KOPT-K1 (cell line): Measurements from ENCODE around the gene AADACL3.

Source experiments
- H3K27ac ChIP-seq: fragments of 200-600 bp; sonication (generic); 2 replicates; pipeline ENCODE4 v1.5.1; 2016; ENCODE audit warnings: antibody characterized with exemption, mild to moderate bottlenecking, low read depth, low read length; ENCODE audit not compliant: poor library complexity, severe bottlenecking
- H3K36me3 ChIP-seq: fragments of 200-600 bp; sonication (generic); 2 replicates; pipeline ENCODE4 v1.5.1; 2017; ENCODE audit warnings: antibody characterized with exemption, mild to moderate bottlenecking, low read length, moderate library complexity; ENCODE audit not compliant: insufficient read depth
- H3K9me3 ChIP-seq: fragments of 200-600 bp; sonication (generic); 2 replicates; pipeline ENCODE4 v1.5.1; 2017; ENCODE audit warnings: antibody characterized with exemption, low read length, mild to moderate bottlenecking; ENCODE audit not compliant: insufficient read depth, poor library complexity, severe bottlenecking

Gene AADACL3

DNA sequence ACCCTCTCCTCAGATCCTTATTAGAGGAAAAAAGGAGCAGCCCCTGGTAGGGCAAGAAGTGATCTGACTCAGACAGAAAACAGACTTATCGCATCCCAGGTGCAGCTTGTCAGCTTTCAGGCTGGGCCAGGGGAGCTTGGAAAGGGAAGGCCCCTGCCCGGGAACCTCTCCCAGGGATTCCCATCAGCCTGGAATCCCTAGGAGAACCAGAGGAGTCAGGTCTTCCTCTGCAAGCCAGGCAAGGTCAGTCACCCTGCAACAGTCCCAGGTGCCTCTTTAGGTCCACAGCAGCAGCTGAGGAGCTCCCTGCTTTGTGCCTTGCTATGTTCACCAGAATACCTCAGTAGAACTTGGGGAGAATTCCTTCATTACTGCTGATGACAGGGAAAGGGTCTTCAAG, 54.7 kb downstream of the AADACL3 start:
- Histone ChIP-seq H3K9me3 (no peaks in the 10 kb centered on the region), H3K27ac (no peak overlapping the region), H3K36me3 (no peaks in the 10 kb centered on the region)

DNA sequence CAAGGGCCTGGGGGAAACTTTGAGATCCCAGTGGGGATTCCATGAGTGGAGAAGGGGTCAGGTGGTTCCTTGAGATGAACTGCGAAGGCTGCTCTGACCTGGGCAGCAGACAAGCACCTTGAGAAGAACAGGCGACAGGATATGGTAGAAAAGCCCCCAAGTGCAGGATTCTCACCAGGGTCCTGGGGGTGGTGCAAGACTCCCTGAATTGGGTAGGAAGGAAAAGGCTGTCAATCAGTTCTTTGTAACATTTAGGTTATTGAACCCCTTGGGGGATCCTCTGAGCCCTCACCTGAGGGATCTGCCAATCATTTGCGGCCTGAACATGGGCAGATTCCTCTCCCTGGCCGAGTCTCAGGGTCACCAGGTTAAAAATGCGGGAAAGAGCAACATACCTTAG, 55.3 kb downstream of the AADACL3 start:
- no peaks in the 10 kb centered on the region for H3K9me3 ChIP-seq
- no peak overlapping the region for H3K27ac ChIP-seq
- no peaks in the 10 kb centered on the region for H3K36me3 ChIP-seq

DNA sequence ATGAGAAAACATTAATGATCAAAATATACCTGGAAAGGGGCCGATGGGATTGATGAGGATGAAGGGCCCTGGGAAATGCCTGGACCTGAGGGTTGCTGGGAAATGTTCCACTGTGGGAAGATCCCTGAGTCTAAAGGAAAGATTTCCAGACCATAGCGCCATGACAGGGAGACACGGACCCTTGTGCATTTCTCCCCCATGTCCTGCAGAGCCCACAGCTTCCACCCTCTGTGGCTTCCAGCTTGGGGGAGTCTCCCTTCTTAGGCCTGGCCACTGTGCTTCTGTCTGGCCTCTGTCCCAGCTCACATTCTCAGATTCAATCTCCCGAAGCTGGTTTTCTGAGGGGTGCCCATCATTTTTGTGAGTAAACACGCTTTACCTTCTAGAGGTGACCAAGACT, 56.6 kb downstream of the AADACL3 start:
- Histone ChIP-seq H3K36me3 (no peaks in the 10 kb centered on the region), H3K9me3 (no peaks in the 10 kb centered on the region), H3K27ac (no peak overlapping the region)

DNA sequence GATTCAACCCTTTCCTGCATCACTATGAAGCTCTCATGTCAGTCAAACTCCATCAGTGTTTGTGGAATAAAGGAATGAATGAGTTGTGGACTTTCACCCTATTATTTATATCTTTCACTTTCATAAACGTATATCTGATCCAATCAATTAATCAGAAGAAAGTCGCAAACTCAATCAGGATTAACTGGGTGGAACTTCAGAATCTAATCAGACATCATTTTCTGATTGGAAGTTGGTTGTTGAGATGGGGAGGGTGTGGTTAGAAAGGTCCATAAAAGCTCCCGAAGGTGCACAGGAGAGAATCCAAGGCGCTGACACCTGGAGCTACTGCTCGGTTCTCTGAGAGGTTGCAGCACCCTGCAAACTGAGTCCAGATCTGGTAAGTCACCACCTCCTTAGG, 57.5 kb downstream of the AADACL3 start, which contains the start of gene PRAMEF12:
PRAMEF12 (plus strand) TSS at position 301 of the 400 bp plus-strand sequence. CDS start 1,130 bp downstream, outside the sequence.
- Histone ChIP-seq H3K9me3 (no peaks in the 10 kb centered on the region), H3K36me3 (no peaks in the 10 kb centered on the region), H3K27ac (no peak within 1 kb of the TSS)

DNA sequence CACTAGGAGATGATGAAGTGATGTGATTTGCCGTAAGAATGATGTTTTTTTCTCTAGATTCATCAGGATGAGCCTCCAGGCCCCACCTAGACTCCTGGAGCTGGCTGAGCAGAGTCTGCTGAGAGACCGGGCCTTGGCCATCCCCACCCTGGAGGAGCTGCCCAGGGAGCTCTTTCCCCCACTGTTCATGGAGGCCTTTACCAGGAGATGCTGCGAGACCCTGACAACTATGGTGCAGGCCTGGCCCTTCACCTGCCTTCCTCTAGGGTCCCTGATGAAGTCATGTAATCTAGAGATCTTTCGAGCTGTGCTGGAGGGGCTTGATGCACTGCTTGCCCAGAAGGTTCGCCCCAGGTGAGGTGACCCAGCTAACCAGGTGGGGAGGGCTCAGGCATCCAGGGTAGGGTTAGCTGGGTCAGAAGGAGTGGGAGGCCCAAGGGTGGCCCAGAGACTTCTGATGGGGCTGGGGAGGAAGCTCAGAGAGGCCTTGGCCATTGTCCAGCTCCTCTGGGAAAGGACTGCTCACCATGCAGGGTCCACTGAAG, 59.0 kb downstream of the AADACL3 start:
- Histone ChIP-seq H3K27ac (no peak overlapping the region), H3K36me3 (no peaks in the 10 kb centered on the region), H3K9me3 (no peaks in the 10 kb centered on the region)

DNA sequence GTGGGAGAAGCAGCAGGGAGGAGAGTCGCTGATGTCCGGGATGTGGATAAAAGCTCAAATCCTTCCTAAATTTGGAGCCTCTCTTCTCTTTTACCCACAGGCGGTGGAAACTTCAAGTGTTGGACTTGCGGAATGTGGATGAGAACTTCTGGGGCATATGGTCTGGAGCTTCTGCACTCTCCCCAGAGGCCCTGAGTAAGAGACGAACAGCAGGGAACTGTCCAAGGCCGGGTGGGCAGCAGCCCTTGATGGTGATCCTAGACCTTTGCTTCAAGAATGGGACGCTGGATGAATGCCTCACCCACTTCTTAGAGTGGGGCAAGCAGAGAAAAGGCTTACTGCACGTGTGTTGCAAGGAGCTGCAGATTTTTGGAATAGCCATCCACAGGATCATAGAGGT, 59.5 kb downstream of the AADACL3 start:
- Histone ChIP-seq H3K9me3 (no peaks in the 10 kb centered on the region), H3K36me3 (no peaks in the 10 kb centered on the region), H3K27ac (no peak overlapping the region)

DNA sequence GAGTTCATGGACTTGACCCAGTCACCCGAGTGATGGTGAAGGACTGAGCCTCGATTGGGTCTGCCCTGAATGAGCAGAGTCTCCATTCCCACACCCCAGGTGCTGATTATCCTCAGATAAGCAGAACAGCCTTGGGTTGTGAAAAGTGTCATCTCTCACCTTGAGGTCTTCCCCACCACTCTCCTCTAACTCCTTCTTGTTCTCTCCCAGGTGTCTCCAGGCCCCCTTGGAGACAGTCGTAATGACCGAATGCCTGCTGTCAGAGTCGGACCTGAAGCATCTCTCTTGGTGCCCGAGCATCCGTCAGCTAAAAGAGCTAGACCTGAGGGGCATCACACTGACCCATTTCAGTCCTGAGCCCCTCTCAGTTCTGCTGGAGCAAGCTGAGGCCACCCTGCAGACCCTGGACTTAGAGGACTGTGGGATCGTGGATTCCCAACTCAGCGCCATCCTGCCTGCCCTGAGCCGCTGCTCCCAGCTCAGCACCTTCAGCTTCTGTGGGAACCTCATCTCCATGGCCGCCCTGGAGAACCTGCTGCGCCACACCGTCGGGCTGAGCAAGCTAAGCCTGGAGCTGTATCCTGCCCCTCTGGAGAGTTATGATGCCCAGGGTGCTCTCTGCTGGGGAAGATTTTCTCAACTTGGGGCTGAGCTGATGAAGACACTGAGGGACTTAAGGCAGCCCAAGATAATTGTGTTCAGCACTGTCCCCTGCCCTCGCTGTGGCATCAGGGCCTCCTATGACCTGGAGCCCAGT, 61.1 kb downstream of the AADACL3 start:
- Histone ChIP-seq H3K9me3 (no peaks in the 10 kb centered on the region), H3K27ac (no peak overlapping the region), H3K36me3 (no peaks in the 10 kb centered on the region)
